ENCODE data around the gene PBX1. TPM values are rescaled to one million over a fixed set of nuclear protein-coding genes. Genes with fewer than 3 reads are reported as not detected.

PBX1 gene
- total RNA-seq, 6 experiments from 2014 or later = 3.1 to 7.9 (median 6.9) TPM

- 85% methylated on average over 2 of the region's 2 CpGs for WGBS (ENCODE audit: insufficient coverage, low coverage, low lambda C conversion rate, missing lambda C conversion rate)
- intact Hi-C loops (cut with DNase I) = no loop called here
- H3K4me1 ChIP-seq = no peaks in the 10 kb centered on the region
- no peaks in the 10 kb centered on the region for H3K27me3 ChIP-seq
- H3K36me3 ChIP-seq = no peaks in the 10 kb centered on the region
- no peaks in the 10 kb centered on the region for H3K9me3 ChIP-seq
- ATAC-seq = no peak
- no peak overlapping the region for H3K27ac ChIP-seq
- no peak for DNase-seq
- TF ChIP-seq POLR2A (IDR thresholded peaks at IDR 0.05) = no peak
- TF ChIP-seq CTCF (IDR thresholded peaks at IDR 0.05) = no peak
- no peak overlapping the region for H3K4me3 ChIP-seq
Measured at GRCh38 chr1:164804366-164804765, 245.4 kb downstream of the PBX1 start.

GRCh38 chr1:164805399-164805798, 246.4 kb downstream of the PBX1 start:
- Histone ChIP-seq H3K36me3 (no peaks in the 10 kb centered on the region), H3K27me3 (no peaks in the 10 kb centered on the region), H3K4me1 (no peaks in the 10 kb centered on the region), H3K4me3 (no peak overlapping the region), H3K27ac (no peak overlapping the region), H3K9me3 (no peaks in the 10 kb centered on the region)
- ATAC-seq (peak in 1 of 4 donors; percentile 23), DNase-seq (no peak)
- no peak for TF ChIP-seq POLR2A (IDR thresholded peaks at IDR 0.05)
- intact Hi-C loops (cut with DNase I) = no loop called here
- 50% methylated on average over 4 of the region's 4 CpGs for WGBS (ENCODE audit: insufficient coverage, low coverage, low lambda C conversion rate, missing lambda C conversion rate)

GRCh38 chr1:164806531-164806930, 247.5 kb downstream of the PBX1 start:
- WGBS (ENCODE audit: insufficient coverage, low coverage, low lambda C conversion rate, missing lambda C conversion rate) = 62% methylated on average over 6 of the region's 6 CpGs
- intact Hi-C loops (cut with DNase I) = no loop called here
- no peak for DNase-seq
- Histone ChIP-seq H3K27ac (no peak overlapping the region), H3K27me3 (no peaks in the 10 kb centered on the region), H3K4me3 (no peak overlapping the region), H3K4me1 (no peaks in the 10 kb centered on the region), H3K9me3 (no peaks in the 10 kb centered on the region), H3K36me3 (no peaks in the 10 kb centered on the region)
- TF ChIP-seq CTCF (IDR thresholded peaks at IDR 0.05) = no peak
- no peak for TF ChIP-seq POLR2A (IDR thresholded peaks at IDR 0.05)
- ATAC-seq = peak in 1 of 4 donors; percentile 67

GRCh38 chr1:164813776-164814175, 254.8 kb downstream of the PBX1 start:
- Histone ChIP-seq H3K4me3 (no peak overlapping the region), H3K4me1 (no peaks in the 10 kb centered on the region), H3K36me3 (no peaks in the 10 kb centered on the region), H3K9me3 (no peaks in the 10 kb centered on the region), H3K27ac (no peak overlapping the region), H3K27me3 (no peaks in the 10 kb centered on the region)
- intact Hi-C loops (cut with DNase I) = no loop called here
- DNase-seq (no peak), ATAC-seq (no peak)
- TF ChIP-seq CTCF (IDR thresholded peaks at IDR 0.05) = no peak
- no peak for TF ChIP-seq POLR2A (IDR thresholded peaks at IDR 0.05)
- 61% methylated on average over 1 of the region's 1 CpG for WGBS (ENCODE audit: insufficient coverage, low coverage, low lambda C conversion rate, missing lambda C conversion rate)

- Histone ChIP-seq H3K27me3 (no peaks in the 10 kb centered on the region), H3K4me3 (no peak overlapping the region), H3K4me1 (no peaks in the 10 kb centered on the region), H3K9me3 (no peaks in the 10 kb centered on the region), H3K27ac (no peak overlapping the region), H3K36me3 (no peaks in the 10 kb centered on the region)
- intact Hi-C loops (cut with DNase I) = no loop called here
- no peak for DNase-seq
- ATAC-seq = no peak
- WGBS (ENCODE audit: insufficient coverage, low coverage, low lambda C conversion rate, missing lambda C conversion rate) = 80% methylated on average over 6 of the region's 9 CpGs
- TF ChIP-seq CTCF (IDR thresholded peaks at IDR 0.05) = no peak
- no peak for TF ChIP-seq POLR2A (IDR thresholded peaks at IDR 0.05)
Measured at GRCh38 chr1:164821648-164822047, 262.7 kb downstream of the PBX1 start.

All from right lobe of liver (tissue), 6 donors.